ENCODE results near the gene DNAJA4.

DNA sequence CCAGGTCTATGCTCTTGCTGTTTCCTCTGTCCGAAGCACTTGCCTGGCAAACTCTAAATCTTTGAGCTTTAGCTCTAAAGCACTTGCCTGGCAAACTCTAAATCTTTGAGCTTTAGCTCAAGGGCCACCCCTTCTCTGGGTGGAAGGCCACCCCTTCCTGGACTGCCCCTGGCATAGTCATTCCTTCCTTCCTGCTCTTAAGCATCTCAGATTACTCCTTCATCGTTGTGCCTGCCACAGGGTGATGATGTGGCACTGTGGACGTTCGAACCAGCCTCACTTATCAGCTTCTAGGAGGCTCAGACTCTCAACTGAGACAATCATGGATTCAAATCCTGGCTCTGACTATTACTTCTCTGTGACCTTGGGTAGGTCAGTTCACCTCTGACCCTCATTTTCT is 65.3 kb downstream of the DNAJA4 start:
- no peak for TF ChIP-seq CTCF (IDR thresholded peaks at IDR 0.05)
- no peak for TF ChIP-seq POLR2AphosphoS5 (IDR thresholded peaks at IDR 0.05; ENCODE audit: insufficient read depth in 1 of 2, low read depth in 1 of 2)

Measured in vagina (tissue), 2 donors.